HAP-1 (cell line): ENCODE results near the gene UBE2C.
"Not testable (repeated sequence)": the region's sequence is repeated elsewhere in the genome, so short reads cannot be mapped to it uniquely, and the experiment has no call there.

ENCODE experiments used
- DNase-seq, 2 experiments: peaks; one replicate each; pipeline ENCODE4 v3.0.0-alpha.2; 2016 to 2020; ENCODE audit warnings: low spot score in 2 of 2
- H3K27me3 ChIP-seq: fragments of 250-450 bp; sonication (Bioruptor Pico); 2 replicates; pipeline ENCODE4 v1.5.1; 2020; ENCODE audit warnings: low read depth, mild to moderate bottlenecking, moderate library complexity
- H3K36me3 ChIP-seq: fragments of 250-450 bp; sonication (Bioruptor Pico); replicated peaks from 2 replicates; pipeline ENCODE4 v1.5.1; 2020; ENCODE audit warnings: mild to moderate bottlenecking
- H3K4me1 ChIP-seq: fragments of 250-450 bp; sonication (Bioruptor Pico); 2 replicates; pipeline ENCODE4 v1.5.1; 2020; ENCODE audit warnings: mild to moderate bottlenecking
- H3K4me3 ChIP-seq: fragments of 250-450 bp; sonication (Bioruptor Pico); 2 replicates; pipeline ENCODE4 v1.5.1; 2020; ENCODE audit warnings: mild to moderate bottlenecking, moderate library complexity
- H3K9me3 ChIP-seq: fragments of 250-450 bp; sonication (Bioruptor Pico); 2 replicates; pipeline ENCODE4 v1.5.1; 2020; ENCODE audit warnings: mild to moderate bottlenecking, moderate library complexity
- in situ Hi-C: fragments of 300-500 bp; cut with MboI; formaldehyde crosslinking; loops from 3 replicates; pipeline ENCODE4 v1.14.3; 2020; ENCODE audit warnings: low sequenced_read_pairs, inconsistent platforms, mixed read lengths

The UBE2C gene

GRCh38 chr20:45814314-45814713 is 1.9 kb downstream of the UBE2C start:
- H3K27me3 ChIP-seq, result no peaks in the 10 kb centered on the region
- no peaks in the 10 kb centered on the region for H3K9me3 ChIP-seq
- H3K4me1 ChIP-seq, result no peaks in the 10 kb centered on the region
- in situ Hi-C loops, result no loop called here
- no peak for DNase-seq
- no peak overlapping the region for H3K4me3 ChIP-seq
- H3K36me3 ChIP-seq, result peaks cover 20% of the 10 kb centered on the region

- Histone ChIP-seq H3K27me3 (no peaks in the 10 kb centered on the region), H3K9me3 (no peaks in the 10 kb centered on the region), H3K4me3 (no peak overlapping the region), H3K36me3 (no peaks in the 10 kb centered on the region; the same call in none of the 2 replicates), H3K4me1 (no peaks in the 10 kb centered on the region)
- no peak for DNase-seq
- in situ Hi-C loops, result no loop called here
These were observed 4.5 kb downstream of the UBE2C start for GRCh38 chr20:45816951-45817350.

- Histone ChIP-seq H3K9me3 (no peaks in the 10 kb centered on the region), H3K4me1 (no peaks in the 10 kb centered on the region), H3K4me3 (no peak overlapping the region), H3K36me3 (no peaks in the 10 kb centered on the region; the same call in 1 of the 2 replicates), H3K27me3 (no peaks in the 10 kb centered on the region)
- in situ Hi-C loops, result no loop called here
- no peak for DNase-seq
These were observed 5.1 kb downstream of the UBE2C start for GRCh38 chr20:45817376-45818194.

- H3K4me1 ChIP-seq, result no peaks in the 10 kb centered on the region
These were observed 5.8 kb downstream of the UBE2C start for GRCh38 chr20:45818239-45818638.

GRCh38 chr20:45819466-45819865 is 7.0 kb downstream of the UBE2C start:
- no peak for DNase-seq
- in situ Hi-C loops, result no loop called here
- no peak overlapping the region for H3K4me3 ChIP-seq
- no peaks in the 10 kb centered on the region for H3K9me3 ChIP-seq
- H3K27me3 ChIP-seq, result no peaks in the 10 kb centered on the region
- no peaks in the 10 kb centered on the region for H3K36me3 ChIP-seq
- H3K4me1 ChIP-seq, result no peaks in the 10 kb centered on the region

More at GRCh38 chr20:45818239-45818638, 5.8 kb downstream of the UBE2C start:
- Histone ChIP-seq H3K36me3 (no peaks in the 10 kb centered on the region), H3K4me3 (no peak overlapping the region), H3K9me3 (no peaks in the 10 kb centered on the region), H3K27me3 (no peaks in the 10 kb centered on the region)
- DNase-seq, result no peak
- in situ Hi-C loops, result no loop called here

GRCh38 chr20:45821947-45822346 is 9.5 kb downstream of the UBE2C start:
- in situ Hi-C loops, result no loop called here
- Histone ChIP-seq H3K4me1 (no peaks in the 10 kb centered on the region), H3K36me3 (no peaks in the 10 kb centered on the region), H3K9me3 (no peaks in the 10 kb centered on the region), H3K27me3 (no peaks in the 10 kb centered on the region), H3K4me3 (no peak overlapping the region)
- no peak for DNase-seq

- no peaks in the 10 kb centered on the region for H3K9me3 ChIP-seq
- DNase-seq, result no peak
- in situ Hi-C loops, result no loop called here
- no peak overlapping the region for H3K4me3 ChIP-seq
- H3K4me1 ChIP-seq, result no peaks in the 10 kb centered on the region
- H3K36me3 ChIP-seq, result no peaks in the 10 kb centered on the region
- H3K27me3 ChIP-seq, result no peaks in the 10 kb centered on the region
These were observed 10.4 kb downstream of the UBE2C start for GRCh38 chr20:45822857-45823256.

- Histone ChIP-seq H3K27me3 (no peaks in the 10 kb centered on the region), H3K9me3 (no peaks in the 10 kb centered on the region), H3K4me1 (no peaks in the 10 kb centered on the region), H3K4me3 (no peak overlapping the region), H3K36me3 (no peaks in the 10 kb centered on the region)
- in situ Hi-C loops, result no loop called here
- DNase-seq, result peak in 1 of 2 experiments; percentile 53
These were observed 11.7 kb downstream of the UBE2C start for GRCh38 chr20:45823949-45824835.

GRCh38 chr20:45826381-45827019 is 14.1 kb downstream of the UBE2C start:
- no peak for DNase-seq
- Histone ChIP-seq H3K27me3 (no peaks in the 10 kb centered on the region), H3K4me1 (peaks cover 5% of the 10 kb centered on the region; the same call in 1 of the 2 replicates), H3K9me3 (no peaks in the 10 kb centered on the region), H3K4me3 (no peak overlapping the region), H3K36me3 (no peaks in the 10 kb centered on the region)
- in situ Hi-C loops, result no loop called here

GRCh38 chr20:45827030-45827652 is 14.7 kb downstream of the UBE2C start, which contains the start of gene TNNC2:
TSS of gene TNNC2 (minus strand) at chr20:45827312. CDS start at chr20:45827248, 64 bp downstream.
- Histone ChIP-seq H3K27me3 (no peaks in the 10 kb centered on the region), H3K9me3 (no peaks in the 10 kb centered on the region), H3K36me3 (no peaks in the 10 kb centered on the region), H3K4me3 (no peak within 1 kb of the TSS), H3K4me1 (peaks cover 5% of the 10 kb centered on the region; the same call in 1 of the 2 replicates)
- DNase-seq, result no peak
- in situ Hi-C loops, result no loop called here

GRCh38 chr20:45827712-45828111 is 15.3 kb downstream of the UBE2C start:
- Histone ChIP-seq H3K4me1 (peaks cover 5% of the 10 kb centered on the region; the same call in 1 of the 2 replicates), H3K4me3 (no peak overlapping the region), H3K9me3 (no peaks in the 10 kb centered on the region), H3K27me3 (no peaks in the 10 kb centered on the region), H3K36me3 (no peaks in the 10 kb centered on the region)
- in situ Hi-C loops, result no loop called here
- DNase-seq, result no peak

GRCh38 chr20:45828589-45828988 is 16.1 kb downstream of the UBE2C start:
- in situ Hi-C loops, result no loop called here
- no peak for DNase-seq
- H3K27me3 ChIP-seq, result no peaks in the 10 kb centered on the region
- peaks cover 9% of the 10 kb centered on the region for H3K4me1 ChIP-seq
- H3K4me3 ChIP-seq, result no peak overlapping the region
- H3K36me3 ChIP-seq, result no peaks in the 10 kb centered on the region
- H3K9me3 ChIP-seq, result no peaks in the 10 kb centered on the region

- H3K4me3 ChIP-seq, in situ Hi-C loops, H3K9me3 ChIP-seq, H3K36me3 ChIP-seq, H3K27me3 ChIP-seq, H3K4me1 ChIP-seq: not testable (repeated sequence)
- peak; percentile 61 to 81 for DNase-seq
These were observed 17.2 kb downstream of the UBE2C start for GRCh38 chr20:45829673-45830106.
